Endodermal cell (in vitro differentiated cells): ENCODE measurements around the gene DRD2. TPM values are rescaled to one million over a fixed set of nuclear protein-coding genes. Genes with fewer than 3 reads are reported as not detected.

Experiments
- DNase-seq: peaks from one replicate; pipeline ENCODE4 v3.0.0-alpha.2; 2017
- H3K27ac ChIP-seq: 2 replicates; pipeline ENCODE4 v1.5.1; 2013; ENCODE audit warnings: mild to moderate bottlenecking, low read depth, low read length, moderate library complexity
- H3K27me3 ChIP-seq: 2 replicates; pipeline ENCODE4 v1.6.1; 2013; ENCODE audit warnings: mild to moderate bottlenecking, low read length, moderate library complexity; ENCODE audit not compliant: insufficient read depth, control insufficient read depth, poor library complexity, severe bottlenecking
- H3K36me3 ChIP-seq: 2 replicates; pipeline ENCODE4 v1.7.0; 2013; ENCODE audit warnings: mild to moderate bottlenecking, low read length, moderate library complexity; ENCODE audit not compliant: control insufficient read depth, insufficient read depth
- H3K4me1 ChIP-seq: one replicate; pipeline ENCODE4 v1.7.0; 2013; ENCODE audit warnings: low read length; ENCODE audit not compliant: control insufficient read depth, insufficient read depth
- H3K4me3 ChIP-seq: 2 replicates; pipeline ENCODE4 v1.5.1; 2013; ENCODE audit warnings: mild to moderate bottlenecking, low read length, moderate library complexity
- H3K9ac ChIP-seq: 2 replicates; pipeline ENCODE4 v1.6.1; 2013; ENCODE audit warnings: mild to moderate bottlenecking, low read length, moderate library complexity; ENCODE audit not compliant: poor library complexity, severe bottlenecking; ENCODE audit errors: extremely low read depth
- H3K9me3 ChIP-seq: 2 replicates; pipeline ENCODE4 v1.6.1; 2013; ENCODE audit warnings: mild to moderate bottlenecking, low read length, moderate library complexity; ENCODE audit not compliant: control insufficient read depth
- H3K27ac Mint-ChIP-seq: 2 replicates; pipeline ENCODE4 v1.8.0; 2020; ENCODE audit warnings: mixed read lengths
- H3K27me3 Mint-ChIP-seq: 2 replicates; pipeline ENCODE4 v1.8.0; 2021; ENCODE audit warnings: mild to moderate bottlenecking, mixed read lengths; ENCODE audit not compliant: insufficient read depth
- H3K36me3 Mint-ChIP-seq: 2 replicates; pipeline ENCODE4 v1.8.0; 2020; ENCODE audit warnings: low read depth, mixed read lengths
- H3K4me1 Mint-ChIP-seq: 2 replicates; pipeline ENCODE4 v1.8.0; 2020; ENCODE audit warnings: mixed read lengths
- H3K4me3 Mint-ChIP-seq: 2 replicates; pipeline ENCODE4 v1.8.0; 2020; ENCODE audit warnings: mild to moderate bottlenecking, moderate library complexity, mixed read lengths
- H3K9me3 Mint-ChIP-seq: 2 replicates; pipeline ENCODE4 v1.8.0; 2020; ENCODE audit warnings: mild to moderate bottlenecking, mixed read lengths
- CTCF ChIP-seq: fragments of 200-600 bp; sonication (generic); conservative IDR thresholded peaks from 2 replicates; pipeline ENCODE4 v1.5.0; 2021; ENCODE audit warnings: antibody characterized with exemption, mild to moderate bottlenecking
- WGBS, 2 experiments: methylation state at CpG; one replicate each; pipeline versions ENCODE4 v1.1.5 to v1.1.7; 2013; ENCODE audit warnings: missing lambda C conversion rate in 2 of 2, mixed read lengths in 1 of 2; ENCODE audit not compliant: insufficient coverage in 1 of 2, insufficient read length in 1 of 2; 5-methylcytosine and 5-hydroxymethylcytosine counted together
- total RNA-seq, 2 donors: library from RNA; stranded (reverse); fragmentation: NEBNext Ultra II Directional in 1 of 2; extraction: Animal tissue kit (Norgen Biotek cat#: 25700) in 1 of 2; gene quantifications; 2 replicates in 1 of 2; 3 replicates in 1 of 2; pipeline ENCODE4 v1.2.1, GENCODE V29; 2021

The DRD2 gene
- total RNA-seq, 2 donors from 2014 or later, result 0.35 to 2.1 TPM

- H3K27me3 ChIP-seq, result peaks cover 46% of the 10 kb centered on the region
- peaks cover 16% of the 10 kb centered on the region for H3K4me1 Mint-ChIP-seq
- peak overlapping the region; percentile 39 for H3K4me3 Mint-ChIP-seq
- 87 to 100% methylated on average over 1 to 6 of the region's 6 CpGs for WGBS, 2 experiments
- H3K9me3 Mint-ChIP-seq, result no peaks in the 10 kb centered on the region
- no peak overlapping the region for H3K4me3 ChIP-seq
- H3K36me3 Mint-ChIP-seq, result no peaks in the 10 kb centered on the region
- H3K27me3 Mint-ChIP-seq, result peaks cover 31% of the 10 kb centered on the region
- H3K9ac ChIP-seq, result no peak overlapping the region
- H3K36me3 ChIP-seq, result no peaks in the 10 kb centered on the region
- no peak for TF ChIP-seq CTCF
- H3K27ac Mint-ChIP-seq, result no peak overlapping the region
- no peaks in the 10 kb centered on the region for H3K9me3 ChIP-seq
- H3K4me1 ChIP-seq, result peaks cover 2% of the 10 kb centered on the region
- H3K27ac ChIP-seq, result no peak overlapping the region
- no peak for DNase-seq
Measured at GRCh38 chr11:113386866-113387265, 88.3 kb downstream of the DRD2 start.

GRCh38 chr11:113385749-113386148 is 89.4 kb downstream of the DRD2 start:
- H3K9me3 Mint-ChIP-seq, result no peaks in the 10 kb centered on the region
- H3K27ac Mint-ChIP-seq, result no peak overlapping the region
- H3K9ac ChIP-seq, result no peak overlapping the region
- no peaks in the 10 kb centered on the region for H3K9me3 ChIP-seq
- H3K4me3 ChIP-seq, result no peak overlapping the region
- no peaks in the 10 kb centered on the region for H3K36me3 ChIP-seq
- H3K27me3 ChIP-seq, result peaks cover 36% of the 10 kb centered on the region
- 87 to 96% methylated on average over 3 of the region's 3 CpGs for WGBS, 2 experiments
- peaks cover 33% of the 10 kb centered on the region for H3K27me3 Mint-ChIP-seq
- peaks cover 16% of the 10 kb centered on the region for H3K4me1 Mint-ChIP-seq
- no peak for DNase-seq
- no peaks in the 10 kb centered on the region for H3K36me3 Mint-ChIP-seq
- H3K4me3 Mint-ChIP-seq, result no peak overlapping the region
- TF ChIP-seq CTCF, result no peak
- H3K27ac ChIP-seq, result no peak overlapping the region
- peaks cover 2% of the 10 kb centered on the region for H3K4me1 ChIP-seq

- Histone ChIP-seq H3K36me3 (no peaks in the 10 kb centered on the region), H3K4me3 (no peak overlapping the region), H3K9me3 (no peaks in the 10 kb centered on the region), H3K4me1 (peaks cover 2% of the 10 kb centered on the region), H3K27me3 (peaks cover 36% of the 10 kb centered on the region), H3K27ac (no peak overlapping the region), H3K9ac (no peak overlapping the region)
- H3K27ac Mint-ChIP-seq, result no peak overlapping the region
- H3K36me3 Mint-ChIP-seq, result no peaks in the 10 kb centered on the region
- H3K4me3 Mint-ChIP-seq, result no peak overlapping the region
- 40 to 82% methylated on average over 1 to 3 of the region's 3 CpGs for WGBS, 2 experiments
- peaks cover 6% of the 10 kb centered on the region for H3K9me3 Mint-ChIP-seq
- peaks cover 16% of the 10 kb centered on the region for H3K4me1 Mint-ChIP-seq
- no peak for DNase-seq
- TF ChIP-seq CTCF, result no peak
- H3K27me3 Mint-ChIP-seq, result peaks cover 41% of the 10 kb centered on the region
Measured at GRCh38 chr11:113384551-113384950, 90.6 kb downstream of the DRD2 start.
